Measurements from ENCODE around the gene ASXL3.

- TF ChIP-seq POLR2A (IDR thresholded peaks at IDR 0.05) (no peak), CTCF (IDR thresholded peaks at IDR 0.05) (no peak)
Measured at GRCh38 chr18:33588361-33588760, 10.3 kb downstream of the ASXL3 start.

All from adrenal gland (tissue), 5 donors.